ENCODE data around the gene MAN1A1.
A peak's percentile ranks its signal among the peaks of the same experiment; 100 is the strongest.

Gene MAN1A1

GRCh38 chr6:119334535-119335264 is 14.9 kb downstream of the MAN1A1 start:
- TF ChIP-seq EZH2 (optimal IDR thresholded peaks at IDR 0.05; ENCODE audit: low read depth, low read length) (no peak), EZH2phosphoT487 (IDR thresholded peaks at IDR 0.05; ENCODE audit: low read length) (no peak), CTCF (IDR thresholded peaks at IDR 0.05; ENCODE audit: low read length) (no peak)
- DNase-seq = no peak
- Histone ChIP-seq H3F3A (ENCODE audit: insufficient read depth, low read length) (0 out of 2 replicates have a peak, but pooled peaks cover 6% of the 10 kb centered on the region), H2AFZ (ENCODE audit: low read length) (no peak overlapping the region), H3K9me2 (replicated peaks; ENCODE audit: insufficient read depth, low read length) (no peaks in the 10 kb centered on the region), H3K27ac (ENCODE audit: low read length) (no peak overlapping the region), H3K9me3 (replicated peaks; ENCODE audit: insufficient read depth, low read length) (no peaks in the 10 kb centered on the region), H4K20me1 (ENCODE audit: insufficient read depth, low read length) (peaks cover 16% of the 10 kb centered on the region), H3K4me2 (ENCODE audit: low read depth, low read length) (no peak overlapping the region), H3K36me3 (replicated peaks; ENCODE audit: insufficient read depth, low read length) (no peaks in the 10 kb centered on the region; the same call in 1 of the 2 replicates), H3K9ac (ENCODE audit: low read length) (no peak overlapping the region), H3K4me1 (ENCODE audit: low read length) (peaks cover 33% of the 10 kb centered on the region), H3K27me3 (replicated peaks; ENCODE audit: insufficient read depth, low read length) (no peaks in the 10 kb centered on the region), H3K4me3 (ENCODE audit: low read length) (no peak overlapping the region), H3K79me2 (ENCODE audit: low read length) (peaks cover 98% of the 10 kb centered on the region)

- Histone ChIP-seq H3K9me2 (replicated peaks; ENCODE audit: insufficient read depth, low read length) (no peaks in the 10 kb centered on the region), H4K20me1 (ENCODE audit: insufficient read depth, low read length) (peaks cover 15% of the 10 kb centered on the region), H3K4me3 (ENCODE audit: low read length) (no peak overlapping the region), H3K27me3 (replicated peaks; ENCODE audit: insufficient read depth, low read length) (no peaks in the 10 kb centered on the region), H3K9me3 (replicated peaks; ENCODE audit: insufficient read depth, low read length) (no peaks in the 10 kb centered on the region), H3K27ac (ENCODE audit: low read length) (no peak overlapping the region), H2AFZ (ENCODE audit: low read length) (no peak overlapping the region), H3K9ac (ENCODE audit: low read length) (no peak overlapping the region), H3K4me2 (ENCODE audit: low read depth, low read length) (no peak overlapping the region), H3K36me3 (replicated peaks; ENCODE audit: insufficient read depth, low read length) (no peaks in the 10 kb centered on the region; the same call in 1 of the 2 replicates), H3K79me2 (ENCODE audit: low read length) (peaks cover 98% of the 10 kb centered on the region), H3K4me1 (ENCODE audit: low read length) (peaks cover 34% of the 10 kb centered on the region), H3F3A (ENCODE audit: insufficient read depth, low read length) (0 out of 2 replicates have a peak, but pooled peaks cover 3% of the 10 kb centered on the region)
- DNase-seq = peak; percentile 40
- TF ChIP-seq EZH2phosphoT487 (IDR thresholded peaks at IDR 0.05; ENCODE audit: low read length) (no peak), CTCF (IDR thresholded peaks at IDR 0.05; ENCODE audit: low read length) (peak; percentile 58)
Observed at GRCh38 chr6:119333707-119334295, 15.8 kb downstream of the MAN1A1 start.

- peaks cover 98% of the 10 kb centered on the region for H3K79me2 ChIP-seq (ENCODE audit: low read length)
- H2AFZ ChIP-seq (ENCODE audit: low read length) = no peak overlapping the region
- no peaks in the 10 kb centered on the region for H3K27me3 ChIP-seq (replicated peaks; ENCODE audit: insufficient read depth, low read length)
- peaks cover 14% of the 10 kb centered on the region for H4K20me1 ChIP-seq (ENCODE audit: insufficient read depth, low read length)
- TF ChIP-seq CTCF (IDR thresholded peaks at IDR 0.05; ENCODE audit: low read length) (no peak), EZH2 (optimal IDR thresholded peaks at IDR 0.05; ENCODE audit: low read depth, low read length) (no peak), EZH2phosphoT487 (IDR thresholded peaks at IDR 0.05; ENCODE audit: low read length) (no peak)
- 0 out of 2 replicates have a peak, but pooled peaks cover 3% of the 10 kb centered on the region for H3F3A ChIP-seq (ENCODE audit: insufficient read depth, low read length)
- no peak overlapping the region for H3K4me3 ChIP-seq (ENCODE audit: low read length)
- no peaks in the 10 kb centered on the region for H3K9me2 ChIP-seq (replicated peaks; ENCODE audit: insufficient read depth, low read length)
- DNase-seq = no peak
- no peaks in the 10 kb centered on the region; the same call in 1 of the 2 replicates for H3K36me3 ChIP-seq (replicated peaks; ENCODE audit: insufficient read depth, low read length)
- H3K9me3 ChIP-seq (replicated peaks; ENCODE audit: insufficient read depth, low read length) = no peaks in the 10 kb centered on the region
- H3K4me2 ChIP-seq (ENCODE audit: low read depth, low read length) = no peak overlapping the region
- H3K27ac ChIP-seq (ENCODE audit: low read length) = no peak overlapping the region
- peaks cover 40% of the 10 kb centered on the region for H3K4me1 ChIP-seq (ENCODE audit: low read length)
- H3K9ac ChIP-seq (ENCODE audit: low read length) = no peak overlapping the region
Observed at GRCh38 chr6:119333063-119333609, 16.4 kb downstream of the MAN1A1 start.

All from MM.1S (cell line).